ENCODE results near the gene G6PC3.

DNA sequence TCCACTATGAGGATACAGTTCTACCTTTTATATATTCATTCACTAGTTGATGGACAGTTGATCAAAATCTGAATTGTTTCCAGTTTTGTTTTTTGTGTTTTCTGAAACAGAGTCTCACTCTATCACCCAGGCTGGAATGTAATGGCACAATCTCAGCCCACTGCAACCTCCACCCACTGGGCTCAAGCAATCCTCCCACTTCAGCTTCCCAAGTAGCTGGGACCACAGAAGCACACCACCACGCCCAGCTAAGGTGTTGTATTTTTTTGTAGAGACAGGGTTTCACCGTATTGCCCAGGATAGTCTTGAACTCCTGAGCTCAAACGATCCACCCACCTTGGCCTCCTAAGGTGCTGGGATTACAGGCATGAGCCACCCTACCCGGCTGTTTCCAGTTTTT, 25.0 kb upstream of the G6PC3 start:
- TF ChIP-seq ZNF146 (tag by site-specific recombination; IDR thresholded peaks at IDR 0.05) (no peak), HOXA7 (CRISPR knock-in tag; IDR thresholded peaks at IDR 0.05; ENCODE audit: borderline replicate concordance) (no peak), ZNF654 (tag by site-specific recombination; IDR thresholded peaks at IDR 0.05; ENCODE audit: low read depth) (no peak), TCF7L2 (IDR thresholded peaks at IDR 0.05; ENCODE audit: borderline replicate concordance, low read depth, low read length) (no peak), TRIM28 (IDR thresholded peaks at IDR 0.05; ENCODE audit: borderline replicate concordance, low read length) (no peak)
- TF ChIP-seq, protein P1, sequence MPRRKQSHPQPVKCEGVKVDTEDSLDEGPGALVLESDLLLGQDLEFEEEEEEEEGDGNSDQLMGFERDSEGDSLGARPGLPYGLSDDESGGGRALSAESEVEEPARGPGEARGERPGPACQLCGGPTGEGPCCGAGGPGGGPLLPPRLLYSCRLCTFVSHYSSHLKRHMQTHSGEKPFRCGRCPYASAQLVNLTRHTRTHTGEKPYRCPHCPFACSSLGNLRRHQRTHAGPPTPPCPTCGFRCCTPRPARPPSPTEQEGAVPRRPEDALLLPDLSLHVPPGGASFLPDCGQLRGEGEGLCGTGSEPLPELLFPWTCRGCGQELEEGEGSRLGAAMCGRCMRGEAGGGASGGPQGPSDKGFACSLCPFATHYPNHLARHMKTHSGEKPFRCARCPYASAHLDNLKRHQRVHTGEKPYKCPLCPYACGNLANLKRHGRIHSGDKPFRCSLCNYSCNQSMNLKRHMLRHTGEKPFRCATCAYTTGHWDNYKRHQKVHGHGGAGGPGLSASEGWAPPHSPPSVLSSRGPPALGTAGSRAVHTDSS (tag by site-specific recombination; IDR thresholded peaks at IDR 0.05) = no peak
- TF ChIP-seq, protein P2, sequence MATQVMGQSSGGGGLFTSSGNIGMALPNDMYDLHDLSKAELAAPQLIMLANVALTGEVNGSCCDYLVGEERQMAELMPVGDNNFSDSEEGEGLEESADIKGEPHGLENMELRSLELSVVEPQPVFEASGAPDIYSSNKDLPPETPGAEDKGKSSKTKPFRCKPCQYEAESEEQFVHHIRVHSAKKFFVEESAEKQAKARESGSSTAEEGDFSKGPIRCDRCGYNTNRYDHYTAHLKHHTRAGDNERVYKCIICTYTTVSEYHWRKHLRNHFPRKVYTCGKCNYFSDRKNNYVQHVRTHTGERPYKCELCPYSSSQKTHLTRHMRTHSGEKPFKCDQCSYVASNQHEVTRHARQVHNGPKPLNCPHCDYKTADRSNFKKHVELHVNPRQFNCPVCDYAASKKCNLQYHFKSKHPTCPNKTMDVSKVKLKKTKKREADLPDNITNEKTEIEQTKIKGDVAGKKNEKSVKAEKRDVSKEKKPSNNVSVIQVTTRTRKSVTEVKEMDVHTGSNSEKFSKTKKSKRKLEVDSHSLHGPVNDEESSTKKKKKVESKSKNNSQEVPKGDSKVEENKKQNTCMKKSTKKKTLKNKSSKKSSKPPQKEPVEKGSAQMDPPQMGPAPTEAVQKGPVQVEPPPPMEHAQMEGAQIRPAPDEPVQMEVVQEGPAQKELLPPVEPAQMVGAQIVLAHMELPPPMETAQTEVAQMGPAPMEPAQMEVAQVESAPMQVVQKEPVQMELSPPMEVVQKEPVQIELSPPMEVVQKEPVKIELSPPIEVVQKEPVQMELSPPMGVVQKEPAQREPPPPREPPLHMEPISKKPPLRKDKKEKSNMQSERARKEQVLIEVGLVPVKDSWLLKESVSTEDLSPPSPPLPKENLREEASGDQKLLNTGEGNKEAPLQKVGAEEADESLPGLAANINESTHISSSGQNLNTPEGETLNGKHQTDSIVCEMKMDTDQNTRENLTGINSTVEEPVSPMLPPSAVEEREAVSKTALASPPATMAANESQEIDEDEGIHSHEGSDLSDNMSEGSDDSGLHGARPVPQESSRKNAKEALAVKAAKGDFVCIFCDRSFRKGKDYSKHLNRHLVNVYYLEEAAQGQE (tag by site-specific recombination; IDR thresholded peaks at IDR 0.05) = no peak
- TF ChIP-seq, protein P3, sequence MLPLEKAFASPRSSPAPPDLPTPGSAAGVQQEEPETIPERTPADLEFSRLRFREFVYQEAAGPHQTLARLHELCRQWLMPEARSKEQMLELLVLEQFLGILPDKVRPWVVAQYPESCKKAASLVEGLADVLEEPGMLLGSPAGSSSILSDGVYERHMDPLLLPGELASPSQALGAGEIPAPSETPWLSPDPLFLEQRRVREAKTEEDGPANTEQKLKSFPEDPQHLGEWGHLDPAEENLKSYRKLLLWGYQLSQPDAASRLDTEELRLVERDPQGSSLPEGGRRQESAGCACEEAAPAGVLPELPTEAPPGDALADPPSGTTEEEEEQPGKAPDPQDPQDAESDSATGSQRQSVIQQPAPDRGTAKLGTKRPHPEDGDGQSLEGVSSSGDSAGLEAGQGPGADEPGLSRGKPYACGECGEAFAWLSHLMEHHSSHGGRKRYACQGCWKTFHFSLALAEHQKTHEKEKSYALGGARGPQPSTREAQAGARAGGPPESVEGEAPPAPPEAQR (tag by site-specific recombination; IDR thresholded peaks at IDR 0.05) = no peak
